Endothelial cell of umbilical vein (primary cell): Measurements from ENCODE around the gene FHDC1. TPM values are rescaled to one million over a fixed set of nuclear protein-coding genes. Genes with fewer than 3 reads are reported as not detected.

Experiments
- BruUV-seq: library from RNA; stranded (reverse); fragments of 400-500 nt; replicated peaks from 2 replicates; lab custom pipeline; 2021; lab: Mats Ljungman, UMichigan
- CTCF ChIA-PET: fragments of 300-600, 350-600 bp; sonication (Branson Sonifier 250); formaldehyde crosslinking; loops from one replicate; lab custom pipeline; 2021; ENCODE audit warnings: antibody characterized with exemption, inconsistent platforms; lab: Charles Lee
- POLR2A ChIA-PET: fragments of 300-600, 350-600 bp; sonication (Branson Sonifier 250); formaldehyde crosslinking; loops from one replicate; lab custom pipeline; 2021; ENCODE audit warnings: antibody characterized with exemption, inconsistent platforms; lab: Charles Lee
- DNase-seq: peaks from one replicate; pipeline ENCODE4 v3.0.0-alpha.2; 2011; ENCODE audit warnings: low read depth, low spot score
- FAIRE-seq: peaks from 2 replicates; lab custom pipeline; 2011; peaks lifted over from hg19 to GRCh38; lab: Jason Lieb, UNC
- H2AFZ ChIP-seq: 2 replicates; pipeline ENCODE4 v1.6.0; 2012; ENCODE audit warnings: low read depth, low read length, control low read depth, inconsistent platforms
- H3K27ac ChIP-seq: 2 replicates; pipeline ENCODE4 v1.5.1; 2011; ENCODE audit warnings: low read depth, mild to moderate bottlenecking, control low read depth, low read length, moderate library complexity; ENCODE audit not compliant: insufficient read depth
- H3K27me3 ChIP-seq, 2 experiments: 2 replicates each; pipeline versions ENCODE4 v1.6.0 to v1.6.1; 2011; ENCODE audit warnings: low read length in 2 of 2, mixed read lengths in 1 of 2; ENCODE audit not compliant: control insufficient read depth in 2 of 2, insufficient read depth in 2 of 2
- H3K36me3 ChIP-seq, 2 experiments: 2 replicates in 1 of 2; 3 replicates in 1 of 2; pipeline ENCODE4 v1.5.1; 2011; ENCODE audit warnings: low read length in 2 of 2, mild to moderate bottlenecking in 1 of 2, moderate library complexity in 1 of 2; ENCODE audit not compliant: control insufficient read depth in 2 of 2, insufficient read depth in 2 of 2; ENCODE audit errors: extremely low read depth in 1 of 2
- H3K4me1 ChIP-seq: 3 replicates; pipeline ENCODE4 v1.5.1; 2011; ENCODE audit warnings: mild to moderate bottlenecking, low read length; ENCODE audit not compliant: control insufficient read depth, insufficient read depth; ENCODE audit errors: extremely low read depth
- H3K4me2 ChIP-seq: 2 replicates; pipeline ENCODE4 v1.6.1; 2011; ENCODE audit warnings: low read length, control low read depth, mixed read lengths; ENCODE audit not compliant: insufficient read depth
- H3K4me3 ChIP-seq, 3 experiments: fragments of 200-600 bp in 1 of 3; sonication (generic), shearing (Covaris generic) in 1 of 3; replicated peaks in 1 of 3; 2 replicates each; pipeline ENCODE4 v1.5.1; 2011 to 2016; ENCODE audit warnings: control low read depth in 3 of 3, low read length in 3 of 3, mild to moderate bottlenecking in 2 of 3, inconsistent platforms in 1 of 3, low read depth in 1 of 3, moderate library complexity in 1 of 3; ENCODE audit not compliant: insufficient read depth in 1 of 3
- H3K79me2 ChIP-seq: 2 replicates; pipeline ENCODE4 v1.6.0; 2012; ENCODE audit warnings: low read length, inconsistent platforms; ENCODE audit not compliant: control insufficient read depth, insufficient read depth
- H3K9ac ChIP-seq: replicated peaks from 2 replicates; pipeline ENCODE3; 2011; ENCODE audit warnings: low read length, control low read depth; ENCODE audit not compliant: insufficient read depth; ENCODE audit errors: extremely low read depth
- H3K9me1 ChIP-seq: replicated peaks from 3 replicates; pipeline ENCODE4 v1.6.0; 2011; ENCODE audit warnings: mild to moderate bottlenecking, low read length; ENCODE audit not compliant: control insufficient read depth, insufficient read depth; ENCODE audit errors: extremely low read depth
- H3K9me3 ChIP-seq: replicated peaks from 2 replicates; pipeline ENCODE4 v1.5.1; 2012; ENCODE audit warnings: low read length, inconsistent platforms; ENCODE audit not compliant: control insufficient read depth, insufficient read depth
- H4K20me1 ChIP-seq: replicated peaks from 2 replicates; pipeline ENCODE3; 2011; ENCODE audit warnings: mild to moderate bottlenecking, low read length; ENCODE audit not compliant: control insufficient read depth, insufficient read depth; ENCODE audit errors: extremely low read depth
- EZH2 ChIP-seq: IDR thresholded peaks from 2 replicates; pipeline ENCODE4 v1.6.1; 2012; ENCODE audit warnings: borderline replicate concordance, low read depth, mild to moderate bottlenecking, moderate library complexity, low read length, inconsistent platforms; ENCODE audit not compliant: severe bottlenecking
- FOS ChIP-seq: IDR thresholded peaks from 2 replicates; pipeline ENCODE4 v1.6.1; 2011; ENCODE audit warnings: mild to moderate bottlenecking, low read length, moderate library complexity, borderline replicate concordance; ENCODE audit not compliant: insufficient read depth
- GATA2 ChIP-seq: IDR thresholded peaks from 2 replicates; pipeline ENCODE4 v1.7.0; 2011; ENCODE audit warnings: low read depth, mild to moderate bottlenecking, moderate library complexity, mixed read lengths, low read length; ENCODE audit not compliant: insufficient read length, insufficient read depth
- JUN ChIP-seq: IDR thresholded peaks from 2 replicates; pipeline ENCODE4 v1.6.1; 2011; ENCODE audit warnings: borderline replicate concordance, low read depth; ENCODE audit not compliant: insufficient read length, insufficient read depth
- MYC ChIP-seq: IDR thresholded peaks from one replicate; pipeline ENCODE4 v1.6.1; 2011; ENCODE audit warnings: mild to moderate bottlenecking, low read depth, low read length
- POLR2A ChIP-seq: IDR thresholded peaks from 2 replicates; pipeline ENCODE4 v1.6.1; 2012; ENCODE audit warnings: low read depth, mild to moderate bottlenecking, control low read depth, low read length
- POLR2AphosphoS5 ChIP-seq: IDR thresholded peaks from 2 replicates; pipeline ENCODE4 v1.6.1; 2012; ENCODE audit warnings: low read depth, mild to moderate bottlenecking, control low read depth, low read length, moderate library complexity; ENCODE audit not compliant: insufficient read depth
- dilution Hi-C: fragments of 300-500 bp; cut with MboI; formaldehyde crosslinking; loops from one replicate; pipeline ENCODE4 v1.15.0; 2019; ENCODE audit warnings: low sequenced_read_pairs; ENCODE audit not compliant: extremely low pct_ligation_motif_present
- intact Hi-C: fragments of 100-400 bp; cut with micrococcal nuclease; formaldehyde crosslinking; loops from one replicate; pipeline ENCODE4 v1.10.0; 2022
- polyA plus RNA-seq, 4 experiments: library from polyadenylated mRNA; depleted of rRNA in 3 of 4; stranded (reverse) in 3 of 4; unstranded in 1 of 4; fragments of >200 nt; gene quantifications; 2 replicates each; pipeline versions ENCODE4 v1.2.1 to v1.2.3, GENCODE V29; 2011 to 2012; ENCODE audit warnings: missing spikeins in 1 of 4
- total RNA-seq: library from RNA; stranded (reverse); gene quantifications from 2 replicates; pipeline ENCODE4 v1.2.3, GENCODE V29; 2021
- TF ChIP-seq, protein P1 (sequence below): IDR thresholded peaks from 2 replicates; pipeline ENCODE4 v1.6.1; 2011; ENCODE audit not compliant: insufficient read depth, insufficient read length
- TF ChIP-seq, protein P2 (sequence below), 2 donors: IDR thresholded peaks; 1 replicate in 1 of 2; 2 replicates in 1 of 2; pipeline ENCODE4 v1.5.1; 2011; ENCODE audit warnings: low read length in 2 of 2, mild to moderate bottlenecking in 2 of 2, moderate library complexity in 2 of 2, control low read depth in 1 of 2, inconsistent platforms in 1 of 2, low read depth in 1 of 2; ENCODE audit not compliant: insufficient read depth in 1 of 2; ENCODE audit errors: extremely low read depth in 1 of 2

FHDC1 gene
- total and polyA plus RNA-seq, 2 donors (not counting 3 experiments of a cell fraction or from before 2014, with no cell fraction given): 0.03 to 0.18 TPM

DNA sequence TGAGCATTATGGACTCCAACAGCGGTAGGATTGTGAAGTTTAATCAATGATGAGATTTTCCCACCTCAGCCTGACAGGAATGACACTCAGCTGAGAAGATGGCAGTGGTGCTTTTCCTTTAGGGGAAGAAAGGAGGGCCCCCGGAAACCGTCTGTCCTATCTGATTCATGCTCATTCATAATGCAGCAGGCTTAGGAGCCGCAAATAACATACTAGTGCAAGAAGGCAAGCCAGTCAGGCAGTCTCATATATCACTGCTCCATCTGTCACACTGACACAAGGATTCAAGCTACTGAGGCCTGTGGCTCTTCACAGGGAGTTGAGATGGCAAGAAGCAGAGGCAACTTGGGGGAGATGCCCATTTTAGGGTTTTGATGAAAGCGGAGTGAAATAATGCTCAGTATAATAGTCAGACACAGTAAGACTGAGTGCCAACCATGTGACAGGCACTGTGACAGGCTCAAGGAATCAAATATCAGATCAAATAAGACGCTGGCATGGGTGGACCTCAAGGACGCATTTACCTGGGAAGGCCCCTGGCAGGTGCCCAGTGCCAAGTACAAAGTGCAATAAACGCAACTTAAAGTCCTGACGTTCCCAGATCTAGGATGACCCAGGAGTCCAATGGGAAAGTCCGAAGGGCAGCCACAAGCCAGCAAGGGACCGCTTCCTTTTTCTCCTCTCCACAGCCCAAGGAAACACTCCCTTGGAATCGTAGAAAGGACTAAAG, 63.4 kb downstream of the FHDC1 start:
- Histone ChIP-seq H3K4me1 (peaks cover 6% of the 10 kb centered on the region), H3K9me3 (no peaks in the 10 kb centered on the region), H2AFZ (no peak overlapping the region), H3K27me3 (peaks cover 0 to 2% of the 10 kb centered on the region in 2 experiments), H4K20me1 (no peaks in the 10 kb centered on the region), H3K27ac (no peak overlapping the region), H3K36me3 (no peaks in the 10 kb centered on the region), H3K9ac (no peak overlapping the region), H3K4me2 (no peak overlapping the region), H3K4me3 (no peak overlapping the region), H3K9me1 (no peaks in the 10 kb centered on the region), H3K79me2 (no peaks in the 10 kb centered on the region)
- CTCF ChIA-PET: no interaction called here
- POLR2A ChIA-PET: no interaction called here
- FAIRE-seq: no peak
- TF ChIP-seq, protein P1, sequence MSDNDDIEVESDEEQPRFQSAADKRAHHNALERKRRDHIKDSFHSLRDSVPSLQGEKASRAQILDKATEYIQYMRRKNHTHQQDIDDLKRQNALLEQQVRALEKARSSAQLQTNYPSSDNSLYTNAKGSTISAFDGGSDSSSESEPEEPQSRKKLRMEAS: no peak
- TF ChIP-seq EZH2 (no peak), FOS (no peak), GATA2 (no peak), POLR2A (no peak), JUN (no peak), MYC (no peak), POLR2AphosphoS5 (no peak)
- TF ChIP-seq, protein P2, sequence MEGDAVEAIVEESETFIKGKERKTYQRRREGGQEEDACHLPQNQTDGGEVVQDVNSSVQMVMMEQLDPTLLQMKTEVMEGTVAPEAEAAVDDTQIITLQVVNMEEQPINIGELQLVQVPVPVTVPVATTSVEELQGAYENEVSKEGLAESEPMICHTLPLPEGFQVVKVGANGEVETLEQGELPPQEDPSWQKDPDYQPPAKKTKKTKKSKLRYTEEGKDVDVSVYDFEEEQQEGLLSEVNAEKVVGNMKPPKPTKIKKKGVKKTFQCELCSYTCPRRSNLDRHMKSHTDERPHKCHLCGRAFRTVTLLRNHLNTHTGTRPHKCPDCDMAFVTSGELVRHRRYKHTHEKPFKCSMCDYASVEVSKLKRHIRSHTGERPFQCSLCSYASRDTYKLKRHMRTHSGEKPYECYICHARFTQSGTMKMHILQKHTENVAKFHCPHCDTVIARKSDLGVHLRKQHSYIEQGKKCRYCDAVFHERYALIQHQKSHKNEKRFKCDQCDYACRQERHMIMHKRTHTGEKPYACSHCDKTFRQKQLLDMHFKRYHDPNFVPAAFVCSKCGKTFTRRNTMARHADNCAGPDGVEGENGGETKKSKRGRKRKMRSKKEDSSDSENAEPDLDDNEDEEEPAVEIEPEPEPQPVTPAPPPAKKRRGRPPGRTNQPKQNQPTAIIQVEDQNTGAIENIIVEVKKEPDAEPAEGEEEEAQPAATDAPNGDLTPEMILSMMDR (IDR thresholded peaks at IDR 0.05; ENCODE audit: extremely low read depth in 1 of 2, insufficient read depth in 1 of 2, low read depth in 1 of 2, low read length in 2 of 2): no peak
- intact Hi-C loops (no loop called here), dilution Hi-C loops (no loop called here)
- BruUV-seq: no TSS peak
- no peak for DNase-seq
